ENCODE data around the gene PLA2G12A.

The PLA2G12A gene

DNA sequence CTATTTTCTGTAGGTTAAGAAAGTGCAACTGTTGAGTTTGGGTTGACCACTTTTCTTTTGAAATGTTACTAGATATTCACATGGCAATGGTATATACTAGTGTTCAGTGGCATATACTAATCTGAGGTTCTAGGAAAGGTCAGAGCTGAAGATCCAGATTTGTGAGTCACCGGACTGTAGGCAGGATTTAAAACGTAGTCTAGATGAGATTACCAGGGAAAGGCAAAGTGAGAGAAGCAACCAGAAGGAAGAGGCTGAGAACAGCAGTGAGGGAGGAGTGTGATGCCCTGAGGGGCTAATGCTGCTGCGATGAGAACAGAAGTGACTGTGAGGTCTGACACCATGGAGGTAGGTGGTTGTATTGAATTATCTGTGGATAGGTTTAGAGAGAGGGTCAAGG is 9.7 kb upstream of the PLA2G12A start:
- TF ChIP-seq, protein P1, sequence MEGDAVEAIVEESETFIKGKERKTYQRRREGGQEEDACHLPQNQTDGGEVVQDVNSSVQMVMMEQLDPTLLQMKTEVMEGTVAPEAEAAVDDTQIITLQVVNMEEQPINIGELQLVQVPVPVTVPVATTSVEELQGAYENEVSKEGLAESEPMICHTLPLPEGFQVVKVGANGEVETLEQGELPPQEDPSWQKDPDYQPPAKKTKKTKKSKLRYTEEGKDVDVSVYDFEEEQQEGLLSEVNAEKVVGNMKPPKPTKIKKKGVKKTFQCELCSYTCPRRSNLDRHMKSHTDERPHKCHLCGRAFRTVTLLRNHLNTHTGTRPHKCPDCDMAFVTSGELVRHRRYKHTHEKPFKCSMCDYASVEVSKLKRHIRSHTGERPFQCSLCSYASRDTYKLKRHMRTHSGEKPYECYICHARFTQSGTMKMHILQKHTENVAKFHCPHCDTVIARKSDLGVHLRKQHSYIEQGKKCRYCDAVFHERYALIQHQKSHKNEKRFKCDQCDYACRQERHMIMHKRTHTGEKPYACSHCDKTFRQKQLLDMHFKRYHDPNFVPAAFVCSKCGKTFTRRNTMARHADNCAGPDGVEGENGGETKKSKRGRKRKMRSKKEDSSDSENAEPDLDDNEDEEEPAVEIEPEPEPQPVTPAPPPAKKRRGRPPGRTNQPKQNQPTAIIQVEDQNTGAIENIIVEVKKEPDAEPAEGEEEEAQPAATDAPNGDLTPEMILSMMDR (IDR thresholded peaks at IDR 0.05; ENCODE audit: insufficient read depth, low read depth, low read length, missing control alignments) = no peak
- no peak overlapping the region for H3K4me3 ChIP-seq (ENCODE audit: low read depth, low read length)
- no peak for DNase-seq (ENCODE audit: low read depth)

DNA sequence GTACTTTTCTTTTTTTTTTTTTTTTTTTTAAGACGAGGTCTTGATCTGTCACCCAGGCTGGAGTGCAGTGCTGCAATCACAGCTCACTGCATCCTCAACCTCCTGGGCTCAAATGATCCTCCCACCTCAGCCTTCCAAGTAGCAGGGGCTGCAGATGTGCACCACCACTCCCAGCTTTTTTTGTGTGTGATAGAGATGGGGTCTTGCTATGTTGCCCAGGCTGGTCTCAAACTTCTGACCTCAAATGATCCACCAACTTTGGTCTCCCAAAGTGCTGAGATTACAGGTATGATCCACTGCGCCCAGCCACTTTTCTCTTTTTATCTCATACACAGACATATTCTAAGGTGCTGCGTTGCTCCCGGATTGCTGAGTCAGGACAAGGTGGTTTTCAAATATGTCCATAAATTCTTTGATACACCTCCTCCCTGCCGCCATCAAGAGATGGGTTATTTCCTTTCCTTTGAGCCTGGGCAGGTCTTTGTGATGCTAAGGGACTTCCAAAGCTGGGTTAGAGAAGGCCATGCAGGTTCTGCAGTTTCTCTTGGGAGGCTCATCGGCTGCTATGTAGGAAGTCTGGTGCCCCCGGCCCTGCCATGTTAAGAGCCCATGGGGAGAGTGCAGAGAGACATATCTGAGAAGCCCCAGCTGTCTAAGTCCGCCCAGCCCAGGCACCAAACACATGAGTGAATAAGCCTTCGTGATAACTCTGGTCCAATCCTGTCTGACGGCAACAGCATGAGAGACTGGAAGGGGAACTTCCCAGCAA is 8.4 kb upstream of the PLA2G12A start:
- H3K4me3 ChIP-seq (ENCODE audit: low read depth, low read length) = no peak overlapping the region
- no peak for DNase-seq (ENCODE audit: low read depth)
- TF ChIP-seq, protein P1 (IDR thresholded peaks at IDR 0.05; ENCODE audit: insufficient read depth, low read depth, low read length, missing control alignments) = no peak

DNA sequence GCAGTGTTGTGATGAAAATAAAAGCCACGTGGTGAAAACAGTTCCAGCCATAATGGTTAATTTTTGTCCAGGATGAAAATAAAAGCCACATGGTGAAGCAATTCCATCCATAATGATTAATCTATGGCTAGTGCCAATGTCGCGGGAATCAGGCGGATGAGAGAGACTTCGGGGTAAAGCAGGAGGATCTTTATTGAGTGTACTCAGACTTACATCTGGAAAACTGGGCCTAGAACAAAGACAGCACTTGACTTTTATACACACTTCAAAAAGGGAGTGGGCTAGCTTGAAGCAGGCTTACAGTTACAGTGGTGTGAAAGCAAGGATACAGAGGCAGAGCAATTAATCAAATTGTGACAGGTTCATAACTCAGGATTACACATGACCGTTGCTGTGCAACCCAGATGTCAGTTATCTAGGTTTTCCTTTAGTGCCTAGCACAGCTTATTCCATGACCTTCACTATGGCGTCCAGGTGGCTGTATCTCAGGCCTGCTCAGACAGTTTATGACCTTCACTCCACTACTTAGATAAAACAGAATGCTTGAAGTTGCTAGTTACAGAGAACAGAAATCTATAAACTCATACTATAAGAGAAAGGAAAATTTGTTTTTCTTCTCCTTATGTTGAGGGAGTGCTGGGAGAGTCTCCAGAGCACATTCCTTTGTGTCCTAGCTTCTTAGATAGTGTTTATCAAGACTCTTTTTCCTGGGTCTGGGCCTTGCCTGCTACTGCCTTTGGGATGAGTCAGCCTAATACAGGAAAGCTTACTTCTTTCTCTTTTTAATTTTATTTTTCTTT is 5.9 kb upstream of the PLA2G12A start:
- TF ChIP-seq, protein P1 (IDR thresholded peaks at IDR 0.05; ENCODE audit: insufficient read depth, low read depth, low read length, missing control alignments) = no peak
- DNase-seq (ENCODE audit: low read depth) = no peak
- no peak overlapping the region for H3K4me3 ChIP-seq (ENCODE audit: low read depth, low read length)

DNA sequence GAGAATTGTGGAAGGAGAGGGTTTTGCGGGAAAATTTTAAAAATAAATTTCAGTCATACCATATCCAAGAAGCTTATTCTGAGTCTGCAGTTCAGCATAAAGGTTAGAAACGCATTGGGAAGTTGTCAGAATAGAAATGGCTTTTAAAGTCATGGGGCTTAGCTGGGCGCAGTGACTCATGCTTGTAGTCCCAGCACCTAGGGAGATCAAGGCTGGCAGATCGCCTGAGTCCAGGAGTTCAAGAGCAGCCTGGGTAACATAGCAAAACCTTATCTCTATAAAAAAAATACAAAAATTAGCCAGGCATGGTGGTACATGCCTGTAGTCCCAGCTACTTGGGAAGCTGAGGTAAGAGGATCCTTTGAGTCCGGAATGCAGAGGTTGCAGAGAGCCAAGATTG is 3.9 kb upstream of the PLA2G12A start:
- H3K4me3 ChIP-seq (ENCODE audit: low read depth, low read length) = no peak overlapping the region
- TF ChIP-seq, protein P1 (IDR thresholded peaks at IDR 0.05; ENCODE audit: insufficient read depth, low read depth, low read length, missing control alignments) = no peak
- DNase-seq (ENCODE audit: low read depth) = no peak

DNA sequence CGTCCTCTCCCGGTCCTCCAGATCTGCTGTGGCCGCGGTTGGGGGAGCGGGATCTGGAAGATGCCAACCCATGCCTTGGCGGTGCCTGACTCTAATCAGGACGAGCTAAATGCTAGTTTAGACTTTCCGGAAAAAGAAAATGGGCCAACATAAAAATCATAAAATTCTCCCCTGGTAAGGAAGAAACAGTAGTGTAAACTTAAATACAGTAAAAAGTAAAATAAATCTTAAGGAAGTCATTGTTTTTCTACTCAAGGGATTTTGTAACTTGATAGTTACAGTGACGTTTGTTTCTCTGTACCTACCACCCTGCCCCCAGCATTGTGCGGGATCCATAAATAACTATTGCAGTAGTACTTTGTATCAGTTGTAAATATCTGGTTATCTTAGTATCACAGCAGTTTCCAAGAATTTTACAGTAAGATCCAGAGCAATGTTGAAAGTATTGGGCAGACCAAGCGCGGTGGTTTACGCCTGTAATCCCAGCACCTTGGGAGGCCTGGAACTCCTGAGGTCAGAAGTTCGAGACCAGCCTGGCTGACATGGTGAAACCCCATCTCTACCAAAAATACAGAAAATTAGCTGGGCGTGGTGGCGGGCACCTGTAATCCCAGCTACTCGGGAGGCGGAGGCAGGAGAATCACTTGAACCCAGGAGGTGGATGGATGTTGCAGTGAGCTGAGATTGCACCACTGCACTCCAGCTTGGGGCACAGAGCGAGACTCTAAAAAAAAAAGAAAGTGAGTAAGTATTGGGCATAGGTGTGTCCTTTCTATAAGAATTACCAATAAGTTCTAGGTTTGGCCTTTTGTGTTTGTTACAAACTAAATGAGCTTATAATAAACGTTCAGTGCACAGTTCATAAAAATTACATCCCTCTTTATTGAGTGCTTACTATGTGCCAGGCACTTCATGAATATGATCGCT is 1.0 kb upstream of the PLA2G12A start:
- H3K4me3 ChIP-seq (ENCODE audit: low read depth, low read length) = peak overlapping the region; percentile 87
- DNase-seq (ENCODE audit: low read depth) = no peak
- TF ChIP-seq, protein P1 (IDR thresholded peaks at IDR 0.05; ENCODE audit: insufficient read depth, low read depth, low read length, missing control alignments) = no peak

DNA sequence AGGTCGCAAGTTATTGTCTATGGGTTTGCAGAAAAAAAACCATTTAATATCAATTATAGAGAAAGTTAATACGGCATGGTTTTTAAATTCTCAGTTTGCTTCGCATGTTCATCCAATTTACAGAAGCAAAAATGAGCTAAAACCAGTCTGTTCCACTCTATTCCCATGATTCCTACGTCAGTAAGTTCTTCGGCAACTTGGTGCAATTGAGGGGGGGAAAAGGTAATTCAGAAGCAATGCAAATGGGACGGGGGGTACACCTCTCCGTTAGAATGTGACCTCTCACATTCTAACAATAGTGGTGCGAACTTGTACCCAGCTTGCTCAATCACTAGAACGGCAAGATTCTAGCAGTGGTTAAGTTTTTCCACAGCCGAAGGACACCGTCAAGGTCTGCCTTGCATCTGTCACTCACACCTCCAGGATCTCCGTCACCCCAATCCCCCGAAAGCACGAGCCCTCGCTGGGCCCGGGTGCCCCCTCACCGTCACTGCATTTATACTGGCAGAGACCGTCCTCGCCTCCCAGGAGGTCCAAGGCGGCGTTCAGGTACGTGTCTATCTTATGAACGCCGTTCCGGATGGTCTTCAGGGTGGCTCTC is 653 bp downstream of the PLA2G12A start:
- peak; percentile 11 for DNase-seq (ENCODE audit: low read depth)
- peak overlapping the region; percentile 67 for H3K4me3 ChIP-seq (ENCODE audit: low read depth, low read length)
- TF ChIP-seq, protein P1 (IDR thresholded peaks at IDR 0.05; ENCODE audit: insufficient read depth, low read depth, low read length, missing control alignments) = no peak

Measured in GM12865 (cell line).